LNCaP clone FGC (cell line): Measurements from ENCODE around the gene EPN3.

Source experiments
- DNase-seq: peaks from one replicate; pipeline ENCODE4 v3.0.0-alpha.2; 2011; ENCODE audit warnings: low read depth
- H3K4me3 ChIP-seq: 2 replicates; pipeline ENCODE4 v1.5.1; 2011; ENCODE audit warnings: mild to moderate bottlenecking, low read depth, low read length, control low read depth
- TF ChIP-seq, protein P1 (sequence below): IDR thresholded peaks from 2 replicates; pipeline ENCODE4 v1.5.1; 2012; ENCODE audit warnings: mild to moderate bottlenecking; ENCODE audit not compliant: control insufficient read depth, insufficient read depth; ENCODE audit errors: extremely low read depth

The EPN3 gene

DNA sequence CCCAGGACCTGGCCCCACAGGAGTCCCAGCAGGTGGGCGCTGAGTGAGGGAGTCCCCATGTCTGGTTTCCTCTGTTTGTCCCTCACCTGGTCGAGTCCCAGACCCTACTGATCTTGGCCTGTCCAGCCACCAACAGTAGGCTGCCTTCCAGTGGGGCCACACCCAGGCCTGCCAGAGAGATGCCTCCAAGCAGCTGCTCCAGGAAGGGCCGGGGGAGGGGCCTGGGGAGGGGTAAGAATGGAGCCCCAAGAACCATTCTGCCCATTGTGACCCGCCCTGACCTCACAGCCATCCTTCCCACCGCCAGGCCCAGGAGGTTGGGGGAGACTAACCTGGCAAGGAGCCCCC is 15.2 kb downstream of the EPN3 start:
- peak overlapping the region; percentile 79 for H3K4me3 ChIP-seq
- TF ChIP-seq, protein P1, sequence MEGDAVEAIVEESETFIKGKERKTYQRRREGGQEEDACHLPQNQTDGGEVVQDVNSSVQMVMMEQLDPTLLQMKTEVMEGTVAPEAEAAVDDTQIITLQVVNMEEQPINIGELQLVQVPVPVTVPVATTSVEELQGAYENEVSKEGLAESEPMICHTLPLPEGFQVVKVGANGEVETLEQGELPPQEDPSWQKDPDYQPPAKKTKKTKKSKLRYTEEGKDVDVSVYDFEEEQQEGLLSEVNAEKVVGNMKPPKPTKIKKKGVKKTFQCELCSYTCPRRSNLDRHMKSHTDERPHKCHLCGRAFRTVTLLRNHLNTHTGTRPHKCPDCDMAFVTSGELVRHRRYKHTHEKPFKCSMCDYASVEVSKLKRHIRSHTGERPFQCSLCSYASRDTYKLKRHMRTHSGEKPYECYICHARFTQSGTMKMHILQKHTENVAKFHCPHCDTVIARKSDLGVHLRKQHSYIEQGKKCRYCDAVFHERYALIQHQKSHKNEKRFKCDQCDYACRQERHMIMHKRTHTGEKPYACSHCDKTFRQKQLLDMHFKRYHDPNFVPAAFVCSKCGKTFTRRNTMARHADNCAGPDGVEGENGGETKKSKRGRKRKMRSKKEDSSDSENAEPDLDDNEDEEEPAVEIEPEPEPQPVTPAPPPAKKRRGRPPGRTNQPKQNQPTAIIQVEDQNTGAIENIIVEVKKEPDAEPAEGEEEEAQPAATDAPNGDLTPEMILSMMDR: no peak
- DNase-seq: no peak

DNA sequence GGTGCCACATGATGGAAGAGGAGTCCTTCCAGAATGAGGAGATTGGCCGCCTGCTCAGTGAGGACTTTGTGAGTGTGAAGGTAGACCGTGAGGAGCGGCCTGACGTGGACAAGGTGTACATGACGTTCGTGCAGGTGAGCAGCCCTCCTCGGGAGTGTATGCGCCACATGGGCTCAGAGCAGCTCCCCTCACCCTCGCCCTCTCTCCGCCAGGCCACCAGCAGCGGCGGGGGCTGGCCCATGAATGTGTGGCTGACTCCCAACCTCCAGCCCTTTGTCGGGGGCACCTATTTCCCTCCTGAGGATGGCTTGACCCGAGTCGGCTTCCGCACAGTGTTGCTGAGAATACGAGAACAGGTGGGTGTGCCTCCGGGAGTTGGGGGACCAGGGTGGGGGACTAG is 16.3 kb downstream of the EPN3 start:
- H3K4me3 ChIP-seq: no peak overlapping the region
- DNase-seq: no peak
- TF ChIP-seq, protein P1: no peak

- TF ChIP-seq, protein P1: no peak
- DNase-seq: no peak
- H3K4me3 ChIP-seq: no peak overlapping the region
These were observed 16.9 kb downstream of the EPN3 start for GRCh38 chr17:50549256-50549941.

DNA sequence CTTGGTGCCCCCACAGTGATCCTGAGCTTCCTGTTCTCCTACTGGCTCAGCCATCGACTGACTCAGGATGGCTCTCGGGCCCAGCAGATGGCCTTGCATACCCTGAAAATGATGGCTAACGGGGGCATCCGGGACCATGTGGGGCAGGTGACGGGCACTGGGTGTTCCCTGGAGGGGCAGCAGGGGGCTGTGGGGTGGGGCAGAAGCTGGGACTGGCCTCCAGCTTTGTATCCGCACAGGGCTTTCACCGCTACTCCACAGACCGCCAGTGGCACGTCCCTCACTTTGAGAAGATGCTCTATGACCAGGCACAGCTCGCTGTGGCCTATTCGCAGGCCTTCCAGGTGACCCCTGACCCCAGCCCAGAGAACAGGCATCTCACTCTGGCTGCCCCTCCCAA is 17.4 kb downstream of the EPN3 start:
- TF ChIP-seq, protein P1: no peak
- no peak overlapping the region for H3K4me3 ChIP-seq
- DNase-seq: no peak

- H3K4me3 ChIP-seq: no peak overlapping the region
- TF ChIP-seq, protein P1: peak; percentile 80
- DNase-seq: no peak
These were observed 18.3 kb downstream of the EPN3 start for GRCh38 chr17:50550661-50551432.

DNA sequence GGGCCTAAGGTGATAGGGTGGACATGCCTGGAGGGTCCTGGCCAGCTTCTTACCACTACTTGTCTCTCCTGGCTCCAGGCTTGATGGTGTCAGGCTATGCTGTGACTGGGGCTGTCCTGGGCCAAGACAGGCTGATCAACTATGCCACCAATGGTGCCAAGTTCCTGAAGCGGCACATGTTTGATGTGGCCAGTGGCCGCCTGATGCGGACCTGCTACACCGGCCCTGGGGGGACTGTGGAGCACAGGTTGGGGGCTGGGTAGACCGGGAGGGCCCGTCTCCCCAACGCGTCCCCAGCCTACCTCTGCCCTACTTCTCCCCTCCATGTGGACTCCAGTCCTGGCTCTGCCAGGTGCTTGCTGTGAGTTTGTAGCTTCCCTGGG is 18.9 kb downstream of the EPN3 start:
- DNase-seq: no peak
- H3K4me3 ChIP-seq: no peak overlapping the region
- TF ChIP-seq, protein P1: no peak
